Progenitor cell of endocrine pancreas (in vitro differentiated cells): ENCODE measurements around the gene SSC4D. TPM values are rescaled to one million over a fixed set of nuclear protein-coding genes. Genes with fewer than 3 reads are reported as not detected.
"Not testable (repeated sequence)": the region's sequence is repeated elsewhere in the genome, so short reads cannot be mapped to it uniquely, and the experiment has no call there.

Source experiments
- DNase-seq: peaks from one replicate; pipeline ENCODE4 v3.0.0; 2021; ENCODE audit warnings: low spot score; ENCODE audit not compliant: unreplicated experiment
- H3K27ac Mint-ChIP-seq: 2 replicates; pipeline ENCODE4 v1.8.0; 2021; ENCODE audit warnings: mild to moderate bottlenecking, moderate library complexity, mixed read lengths
- H3K27me3 Mint-ChIP-seq: 2 replicates; pipeline ENCODE4 v1.8.0; 2021; ENCODE audit warnings: mixed read lengths
- H3K36me3 Mint-ChIP-seq: 2 replicates; pipeline ENCODE4 v1.8.0; 2022; ENCODE audit warnings: mixed read lengths; ENCODE audit not compliant: insufficient read depth
- H3K4me1 Mint-ChIP-seq: 2 replicates; pipeline ENCODE4 v1.8.0; 2021; ENCODE audit warnings: low read depth, mixed read lengths
- H3K4me3 Mint-ChIP-seq: 2 replicates; pipeline ENCODE4 v1.8.0; 2021; ENCODE audit warnings: low read depth, mild to moderate bottlenecking, moderate library complexity, mixed read lengths
- H3K9me3 Mint-ChIP-seq: 2 replicates; pipeline ENCODE4 v1.8.0; 2021; ENCODE audit warnings: low read depth, mixed read lengths
- CTCF ChIP-seq: fragments of 200-600 bp; sonication (generic); IDR thresholded peaks from one replicate; pipeline ENCODE4 v1.5.0; 2021; ENCODE audit warnings: antibody characterized with exemption, mild to moderate bottlenecking; ENCODE audit not compliant: unreplicated experiment
- long read RNA-seq: library from polyadenylated mRNA; unstranded; transcript quantifications from one replicate; pipeline ENCODE4 v2.0.0, GENCODE V29; 2020
- total RNA-seq: library from RNA; stranded (reverse); gene quantifications from 2 replicates; pipeline ENCODE4 v1.2.1, GENCODE V29; 2021

The SSC4D gene
- 7.4 and 10.7 TPM in 2 replicates for total RNA-seq
- long read RNA-seq, partial matches to known transcripts: 2 of 7 reads
- long read RNA-seq, other reads (novel, unspliced or antisense): 4 of 7 reads

- Mint-ChIP-seq H3K36me3 (no peaks in the 10 kb centered on the region), H3K4me1 (peaks cover 10% of the 10 kb centered on the region), H3K27me3 (peaks cover 5% of the 10 kb centered on the region), H3K9me3 (no peaks in the 10 kb centered on the region), H3K27ac (peak within 1 kb of the TSS; percentile 86), H3K4me3 (peak within 1 kb of the TSS; percentile 62)
- TF ChIP-seq CTCF: no peak
- DNase-seq: no peak
Observed at GRCh38 chr7:76409537-76409936, at the start of gene SSC4D. SSC4D (minus strand) TSS chr7:76409697; CDS start chr7:76404439, 5,258 bp downstream.

- not testable (repeated sequence) for H3K4me1 Mint-ChIP-seq, H3K27ac Mint-ChIP-seq, H3K9me3 Mint-ChIP-seq, H3K36me3 Mint-ChIP-seq, H3K4me3 Mint-ChIP-seq, DNase-seq, H3K27me3 Mint-ChIP-seq
Observed at GRCh38 chr7:76458504-76458903, 49.0 kb upstream of the SSC4D start.

DNA sequence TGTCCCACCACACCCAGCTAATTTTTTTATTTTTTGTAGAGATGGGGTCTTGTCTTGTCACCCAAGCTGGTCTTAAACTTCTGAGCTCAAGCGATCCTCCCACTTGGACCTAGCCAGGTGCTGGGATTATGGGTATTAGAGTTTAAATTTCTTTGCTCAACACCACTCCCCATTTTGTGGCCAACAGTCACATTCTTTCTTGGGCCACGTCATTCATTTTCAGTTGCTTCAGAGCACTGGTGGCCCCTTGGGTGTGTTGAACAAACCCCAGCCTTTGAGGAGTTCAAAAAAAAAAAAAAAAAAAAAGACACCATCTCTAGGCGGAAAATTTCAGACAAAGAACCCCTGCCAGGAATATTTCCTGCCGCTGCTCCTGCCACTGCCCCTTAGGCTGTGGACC lies 47.5 kb upstream of the SSC4D start:
- H3K4me3 Mint-ChIP-seq, H3K27me3 Mint-ChIP-seq, DNase-seq, H3K36me3 Mint-ChIP-seq, H3K4me1 Mint-ChIP-seq, H3K27ac Mint-ChIP-seq, H3K9me3 Mint-ChIP-seq: not testable (repeated sequence)

- H3K4me1 Mint-ChIP-seq, H3K36me3 Mint-ChIP-seq, H3K4me3 Mint-ChIP-seq, H3K27me3 Mint-ChIP-seq, H3K9me3 Mint-ChIP-seq, DNase-seq, H3K27ac Mint-ChIP-seq: not testable (repeated sequence)
Observed at GRCh38 chr7:76445577-76446008, 36.1 kb upstream of the SSC4D start.

DNA sequence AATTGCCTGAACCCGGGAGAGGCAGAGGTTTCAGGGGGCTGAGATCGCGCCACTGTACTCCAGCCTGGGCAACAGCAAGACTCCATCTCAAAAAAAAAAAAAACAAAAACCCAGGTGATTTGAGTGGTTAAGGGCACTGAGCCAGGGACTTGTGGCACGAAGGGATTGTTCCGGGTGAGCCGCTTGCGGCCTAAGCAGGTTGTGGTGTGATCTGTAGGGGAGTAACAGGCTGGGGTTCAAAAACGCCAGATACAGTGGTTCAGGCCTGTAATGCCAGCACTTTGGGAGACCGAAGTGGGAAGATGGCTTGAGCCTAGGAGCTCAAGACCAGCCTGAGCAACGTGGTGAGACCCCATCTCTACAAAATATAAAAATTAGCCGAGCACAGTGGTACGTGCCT lies 34.3 kb upstream of the SSC4D start:
- not testable (repeated sequence) for H3K36me3 Mint-ChIP-seq, H3K4me1 Mint-ChIP-seq, H3K27ac Mint-ChIP-seq, DNase-seq, H3K4me3 Mint-ChIP-seq, H3K27me3 Mint-ChIP-seq, H3K9me3 Mint-ChIP-seq

GRCh38 chr7:76442664-76443446 lies 33.4 kb upstream of the SSC4D start:
- DNase-seq: peak; percentile 7
- not testable (repeated sequence) for H3K27ac Mint-ChIP-seq, H3K9me3 Mint-ChIP-seq, H3K4me3 Mint-ChIP-seq, H3K36me3 Mint-ChIP-seq, H3K4me1 Mint-ChIP-seq, H3K27me3 Mint-ChIP-seq

DNA sequence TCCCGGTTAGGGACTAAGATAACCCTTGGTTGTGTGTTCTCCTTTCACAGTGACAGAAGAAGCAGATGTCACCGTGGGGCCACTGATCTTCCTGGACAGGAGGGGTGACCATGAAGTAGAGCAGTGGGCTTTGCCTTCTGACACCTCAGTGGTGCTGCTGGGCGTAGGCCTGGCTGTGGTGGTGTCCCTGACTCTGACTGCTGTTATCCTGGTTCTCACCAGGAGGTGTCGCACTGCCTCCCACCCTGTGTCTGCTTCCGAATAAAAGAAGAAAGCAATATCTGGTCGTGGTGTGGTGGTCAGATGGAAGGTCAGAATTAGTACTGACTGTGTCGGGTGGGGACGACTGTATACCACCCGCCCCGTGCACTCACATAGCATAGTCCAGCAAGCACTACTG lies 32.3 kb upstream of the SSC4D start:
- not testable (repeated sequence) for H3K36me3 Mint-ChIP-seq, H3K27ac Mint-ChIP-seq, H3K27me3 Mint-ChIP-seq, DNase-seq, H3K9me3 Mint-ChIP-seq, H3K4me1 Mint-ChIP-seq, H3K4me3 Mint-ChIP-seq

- H3K9me3 Mint-ChIP-seq, H3K27ac Mint-ChIP-seq: not testable (repeated sequence)
- peak; percentile 2 for DNase-seq
Observed at GRCh38 chr7:76440404-76440803, 30.9 kb upstream of the SSC4D start.

GRCh38 chr7:76439120-76439888 lies 29.8 kb upstream of the SSC4D start:
- H3K9me3 Mint-ChIP-seq, DNase-seq, H3K36me3 Mint-ChIP-seq, H3K4me3 Mint-ChIP-seq, H3K27ac Mint-ChIP-seq, H3K4me1 Mint-ChIP-seq, H3K27me3 Mint-ChIP-seq: not testable (repeated sequence)

More at GRCh38 chr7:76440404-76440803, 30.9 kb upstream of the SSC4D start:
- H3K36me3 Mint-ChIP-seq, H3K27me3 Mint-ChIP-seq, H3K4me1 Mint-ChIP-seq, H3K4me3 Mint-ChIP-seq: not testable (repeated sequence)
